Left cardiac atrium (tissue), 4 donors: Measurements from ENCODE around the gene LRP1. TPM values are rescaled to one million over a fixed set of nuclear protein-coding genes. Genes with fewer than 3 reads are reported as not detected.

ENCODE experiments used
- ATAC-seq, 2 donors: fragments of 200-7000 bp; cut with Tn5 transposase; one replicate each; pipeline ENCODE4 v1.9.1; 2020; ENCODE audit warnings: mild to moderate bottlenecking in 2 of 2, moderate library complexity in 2 of 2
- DNase-seq: peaks from one replicate; pipeline ENCODE4 v3.0.0-alpha.2; 2020
- intact Hi-C, 2 donors: fragments of 100-400 bp; cut with DNase I; formaldehyde crosslinking; loops; one replicate each; pipeline versions ENCODE4 v1.14.1 to v1.15.1; 2022 to 2023
- total RNA-seq, 2 donors: library from RNA; stranded (reverse); fragmentation: NEBNext Ultra II Directional; extraction: Animal tissue kit (Norgen Biotek cat#: 25700); gene quantifications; one replicate each; pipeline ENCODE4 v1.2.1, GENCODE V29; 2021
- donor health status: DM: no; HTN: yes; CAD: no.
- donor health status: DM: no; HTN: yes; CAD: no; lungs with severe emphysema.
- donor health status: DM: yes; HTN: yes; CAD: no.
- donor health status: Dilated cardiomyopathy.

LRP1 gene
- total RNA-seq, 2 donors from 2014 or later, result 188 to 222 TPM

DNA sequence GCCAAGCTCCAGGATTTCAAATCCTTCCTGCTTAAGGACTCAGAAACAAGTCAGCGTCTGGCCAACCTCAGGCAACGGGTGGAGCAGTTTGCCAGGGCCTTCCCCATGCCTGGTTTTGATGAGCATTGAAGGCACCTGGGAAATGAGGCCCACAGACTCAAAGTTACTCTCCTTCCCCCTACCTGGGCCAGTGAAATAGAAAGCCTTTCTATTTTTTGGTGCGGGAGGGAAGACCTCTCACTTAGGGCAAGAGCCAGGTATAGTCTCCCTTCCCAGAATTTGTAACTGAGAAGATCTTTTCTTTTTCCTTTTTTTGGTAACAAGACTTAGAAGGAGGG, 105.9 kb downstream of the LRP1 start:
- intact Hi-C loops, result no loop called here
- ATAC-seq, result no peak
- no peak for DNase-seq

DNA sequence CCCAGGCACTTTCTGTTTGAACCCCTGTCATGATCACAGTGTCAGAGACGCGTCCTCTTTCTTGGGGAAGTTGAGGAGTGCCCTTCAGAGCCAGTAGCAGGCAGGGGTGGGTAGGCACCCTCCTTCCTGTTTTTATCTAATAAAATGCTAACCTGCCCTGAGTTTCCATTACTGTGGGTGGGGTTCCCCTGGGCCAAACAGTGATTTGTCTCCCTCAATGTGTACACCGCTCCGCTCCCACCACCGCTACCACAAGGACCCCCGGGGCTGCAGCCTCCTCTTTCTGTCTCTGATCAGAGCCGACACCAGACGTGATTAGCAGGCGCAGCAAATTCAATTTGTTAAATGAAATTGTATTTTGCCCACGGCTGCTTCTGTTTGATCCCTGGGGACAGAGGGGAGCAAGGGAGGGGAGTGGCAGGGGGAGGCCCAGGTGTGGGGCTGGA, 106.3 kb downstream of the LRP1 start:
- ATAC-seq (no peak), DNase-seq (no peak)
- intact Hi-C loops, result no loop called here

DNA sequence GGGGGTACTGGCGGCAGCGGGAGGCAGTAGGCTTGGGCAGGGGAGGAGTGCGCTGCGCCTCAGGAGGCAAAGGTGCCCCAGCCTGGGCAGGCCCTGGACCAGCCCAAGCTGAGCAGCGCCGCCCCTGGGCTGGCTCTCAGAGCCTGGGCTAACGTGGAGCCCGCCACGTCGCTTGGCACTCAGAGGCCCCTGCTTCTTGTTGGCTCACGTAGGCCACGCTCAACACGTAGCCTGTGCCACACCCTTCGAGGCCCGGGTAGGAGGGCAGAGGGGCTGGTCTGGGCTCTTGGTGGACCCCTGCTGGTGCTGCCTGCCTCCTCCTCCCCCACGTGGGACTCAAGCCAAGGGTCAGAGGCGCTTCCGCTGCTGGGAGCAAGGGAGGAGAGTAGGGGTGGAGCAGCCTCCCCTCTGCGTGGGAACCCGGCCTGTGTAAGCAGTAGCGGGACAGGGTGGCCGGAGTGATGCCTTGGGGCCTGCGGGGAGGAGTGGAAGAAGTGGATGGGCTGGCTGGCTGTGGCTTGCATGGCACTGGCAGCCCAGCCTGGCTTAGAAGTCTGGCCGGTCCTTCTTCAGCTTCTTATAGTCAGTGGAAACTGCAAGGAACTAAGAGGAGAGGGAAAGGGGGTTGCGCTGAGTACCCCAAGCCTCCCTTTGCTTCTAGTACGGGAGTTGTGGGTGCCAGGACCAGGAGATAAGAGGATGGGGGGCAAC, 106.9 kb downstream of the LRP1 start:
- intact Hi-C loops, result no loop called here
- peak; percentile 85 for DNase-seq
- ATAC-seq, result peak; percentile 14 to 29

DNA sequence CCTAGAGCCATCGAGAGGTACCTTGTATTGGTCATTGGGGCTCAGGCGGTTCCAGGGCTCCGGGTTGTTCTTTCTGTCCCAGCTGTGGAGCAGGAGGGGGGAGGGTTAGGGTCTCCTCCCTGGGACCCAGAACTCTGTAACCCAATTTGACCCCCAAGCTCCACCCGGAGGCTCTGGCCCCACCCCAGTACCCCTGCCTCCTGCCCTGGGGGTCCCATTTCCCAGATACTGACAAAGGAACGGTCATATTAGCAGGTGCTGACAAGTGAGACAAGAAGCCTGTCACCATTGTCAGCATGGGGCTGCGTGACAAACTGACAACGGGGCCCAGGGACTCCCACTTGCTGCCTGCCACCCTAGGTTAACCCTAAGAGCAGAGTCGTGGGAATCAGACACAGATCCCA, 107.4 kb downstream of the LRP1 start:
- intact Hi-C loops, result no loop called here

DNA sequence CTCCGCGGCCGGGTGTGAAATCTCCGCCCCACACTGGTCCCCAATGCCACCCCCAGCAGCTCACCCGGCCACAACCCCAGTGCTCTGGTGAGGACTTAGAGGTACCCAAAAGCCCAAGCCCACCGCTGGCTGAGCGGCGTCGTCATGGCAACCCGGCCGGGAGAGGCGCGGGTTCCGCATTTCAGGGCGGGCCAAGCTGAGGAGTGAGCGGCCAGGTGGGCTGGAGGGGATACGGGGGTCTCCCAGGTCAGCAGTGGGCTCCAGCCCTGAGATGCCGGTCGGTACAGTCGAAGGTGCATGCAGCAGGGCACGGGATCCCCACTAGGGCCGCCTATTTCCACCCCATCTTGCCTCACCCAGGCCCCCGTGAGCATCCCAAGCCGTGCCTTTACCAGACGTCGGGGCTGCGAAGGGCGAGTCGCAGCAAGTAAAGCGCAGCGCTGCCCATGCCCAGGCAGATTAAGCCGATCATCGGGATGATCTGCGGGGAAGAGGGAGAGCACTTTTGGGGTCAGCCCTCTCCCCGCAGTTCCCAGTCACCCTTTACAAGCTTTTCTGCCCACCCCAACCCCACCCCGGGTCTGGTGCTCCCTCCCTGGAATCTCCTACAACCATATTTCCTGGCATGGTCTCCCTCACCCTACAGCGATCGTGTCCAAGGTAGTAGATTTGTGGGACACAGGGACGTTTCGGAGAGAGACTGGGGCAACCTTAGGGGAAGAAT, 108.1 kb downstream of the LRP1 start:
- no peak for ATAC-seq
- intact Hi-C loops, result no loop called here
- no peak for DNase-seq

More for the DNA sequence above, 107.4 kb downstream of the LRP1 start:
- no peak for ATAC-seq
- no peak for DNase-seq

DNA sequence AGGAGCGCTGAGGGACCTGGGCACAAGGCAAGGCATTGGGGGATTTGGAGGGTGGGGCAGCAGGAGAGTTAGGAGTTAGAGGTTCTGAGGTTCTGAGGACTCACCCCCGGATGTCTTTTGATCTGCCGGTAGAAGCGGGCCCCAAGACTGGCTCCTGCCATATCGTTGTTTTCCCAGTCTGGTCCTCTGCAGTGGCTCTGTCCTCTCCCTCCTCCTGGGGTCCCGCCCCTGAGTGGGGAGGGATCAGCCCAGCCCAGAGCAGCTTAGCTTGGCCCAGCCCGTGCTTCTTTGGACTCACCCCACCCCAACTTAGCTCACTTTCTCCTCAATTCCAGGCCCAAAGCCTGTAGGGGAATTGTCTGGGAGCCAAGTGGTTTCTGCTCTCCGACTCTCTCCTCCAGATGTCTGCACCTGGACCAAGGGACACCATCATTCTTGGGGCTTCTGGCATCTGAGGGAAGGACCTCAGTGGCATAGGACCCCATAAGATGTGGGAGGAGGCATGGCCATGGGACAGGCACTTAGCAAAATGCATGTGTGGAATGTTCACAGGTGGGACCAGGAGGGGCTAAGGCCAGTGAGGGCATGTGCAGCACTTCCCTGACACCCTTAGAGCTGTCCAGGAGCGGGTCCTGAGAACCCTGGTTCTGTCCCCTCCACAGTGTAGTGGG, 108.8 kb downstream of the LRP1 start:
- DNase-seq (no peak), ATAC-seq (peak in 1 of 2 donors; percentile 26)
- intact Hi-C loops, result no loop called here

DNA sequence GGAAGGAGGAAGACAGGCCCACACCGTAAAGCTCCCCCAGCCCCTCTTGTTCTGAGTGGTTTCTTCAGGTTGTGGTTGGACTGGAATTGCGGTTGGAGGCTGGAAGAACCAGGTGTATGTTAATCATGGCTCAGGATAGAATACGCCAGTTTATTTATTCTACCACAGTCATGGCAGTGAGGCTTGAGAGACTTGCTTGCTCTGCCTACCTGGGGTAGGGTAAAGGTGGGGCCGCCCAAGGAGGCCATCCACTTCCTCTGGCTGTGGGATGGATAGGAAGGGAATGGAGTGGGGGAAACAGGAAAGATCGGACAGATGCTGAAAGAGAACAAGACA, 109.3 kb downstream of the LRP1 start:
- ATAC-seq (no peak), DNase-seq (no peak)
- intact Hi-C loops, result no loop called here

DNA sequence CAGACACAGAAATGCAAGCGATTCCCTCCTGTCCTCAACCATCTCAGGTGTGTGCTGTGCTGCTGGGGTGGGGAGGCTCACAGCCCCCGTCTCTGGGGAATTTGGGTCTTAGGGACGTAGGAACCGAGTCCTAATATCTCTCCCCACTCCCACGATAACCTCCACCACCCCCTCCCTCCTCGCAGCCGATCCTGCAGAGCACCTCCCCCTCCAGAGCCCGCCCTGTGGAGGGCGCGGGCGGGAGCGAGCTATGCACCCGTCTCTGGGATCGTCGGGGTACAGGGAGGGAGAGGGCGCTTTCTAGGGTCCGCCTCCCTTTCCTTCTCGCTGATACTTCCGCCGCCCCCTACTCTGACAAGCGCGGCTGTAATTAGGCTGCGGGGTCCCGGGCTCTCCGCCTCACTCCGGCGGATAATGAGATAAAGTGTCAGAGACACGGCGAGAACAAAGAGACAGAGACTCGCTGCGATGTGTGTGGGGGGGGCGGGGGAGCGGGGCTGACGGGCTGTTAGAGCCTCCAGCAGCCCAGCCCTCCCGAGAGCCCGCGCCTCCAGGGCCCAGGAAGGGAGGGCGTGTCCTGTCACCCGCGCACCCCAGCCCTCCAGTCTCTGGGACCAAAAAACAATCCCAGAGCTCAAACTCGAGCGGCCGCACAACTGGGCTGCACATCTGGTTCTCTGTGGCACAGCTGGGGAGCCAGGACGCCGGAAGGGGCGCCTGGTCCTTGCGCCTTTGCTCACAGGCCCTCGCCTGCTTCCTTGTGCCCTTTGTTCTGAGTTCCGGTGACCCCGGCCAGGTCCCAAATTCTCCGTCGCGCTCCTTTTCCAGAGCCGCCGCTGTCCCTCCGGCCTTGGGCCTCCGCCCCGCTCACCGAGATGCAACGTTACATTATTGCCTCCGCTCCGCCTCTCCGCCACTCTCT, 109.9 kb downstream of the LRP1 start:
- intact Hi-C loops, result no loop called here
- ATAC-seq, result peak; percentile 0 to 4

DNA sequence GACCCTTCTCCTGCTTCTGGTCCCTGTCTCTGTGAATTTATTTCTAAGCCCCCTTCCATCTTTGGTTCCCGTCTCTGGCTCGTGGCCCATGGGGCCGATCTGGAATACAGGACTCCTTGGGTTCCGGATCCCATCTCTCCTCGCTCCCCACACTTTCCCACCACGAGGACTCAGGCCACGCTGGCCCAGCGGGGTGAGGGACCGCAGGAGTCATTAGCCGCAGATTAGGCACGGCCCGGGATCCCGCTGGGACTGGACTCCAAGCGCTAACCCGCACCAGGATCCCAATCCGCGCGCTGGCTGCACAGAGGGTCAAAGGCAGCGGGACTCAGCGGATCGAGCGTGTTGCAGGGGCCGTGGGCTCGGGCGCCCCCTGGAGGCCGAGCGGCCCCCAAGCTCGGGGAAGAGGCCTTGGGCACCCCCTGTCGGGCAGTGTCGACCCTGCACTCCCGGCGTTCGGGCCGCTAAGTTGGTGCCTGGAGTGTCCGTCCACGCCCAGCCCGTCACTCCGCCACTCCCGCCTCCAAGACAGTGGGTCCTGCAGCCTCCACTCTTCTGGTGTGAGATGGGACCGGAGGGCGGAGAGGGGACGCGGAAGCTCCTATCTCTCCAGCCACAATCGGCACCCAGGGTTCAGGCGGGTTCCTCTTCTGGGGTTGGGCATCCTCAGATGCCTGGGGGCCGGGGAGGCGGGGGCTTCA, 110.7 kb downstream of the LRP1 start:
- intact Hi-C loops, result loop anchor here in 1 of 2 donors (1.0 kb wide), 1 partner anchor 25 kb away; no protein-coding TSS in a partner anchor
- ATAC-seq, result peak; percentile 63 to 76
- peak; percentile 88 for DNase-seq

More for the DNA sequence above, 109.9 kb downstream of the LRP1 start:
- no peak for DNase-seq

DNA sequence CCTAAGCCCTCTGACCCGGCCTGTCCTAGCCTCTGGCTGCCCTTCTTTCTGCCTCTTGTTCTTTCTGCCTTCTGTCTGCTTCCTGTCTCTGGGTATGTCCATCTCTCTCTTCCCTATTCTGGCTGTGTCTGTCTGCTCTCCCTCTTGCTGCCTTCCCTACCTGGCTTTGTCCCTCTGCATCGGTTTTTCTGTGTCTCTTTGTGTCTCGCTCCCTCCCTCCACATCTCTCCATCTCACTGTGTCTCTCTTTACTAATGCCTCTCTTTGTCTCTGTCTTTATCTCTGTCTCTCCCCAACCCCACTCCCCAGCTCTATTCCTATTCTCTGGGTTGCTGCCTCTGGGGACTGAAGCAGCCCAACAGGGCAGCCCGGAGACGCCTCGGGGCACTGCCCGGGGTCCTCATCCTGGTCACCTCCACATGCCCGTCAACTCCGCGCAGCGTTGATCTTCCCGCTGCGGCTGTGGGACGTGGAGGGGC, 111.3 kb downstream of the LRP1 start:
- no peak for ATAC-seq
- intact Hi-C loops, result loop anchor here in 1 of 2 donors (1.0 kb wide), 1 partner anchor 25 kb away; no protein-coding TSS in a partner anchor

DNA sequence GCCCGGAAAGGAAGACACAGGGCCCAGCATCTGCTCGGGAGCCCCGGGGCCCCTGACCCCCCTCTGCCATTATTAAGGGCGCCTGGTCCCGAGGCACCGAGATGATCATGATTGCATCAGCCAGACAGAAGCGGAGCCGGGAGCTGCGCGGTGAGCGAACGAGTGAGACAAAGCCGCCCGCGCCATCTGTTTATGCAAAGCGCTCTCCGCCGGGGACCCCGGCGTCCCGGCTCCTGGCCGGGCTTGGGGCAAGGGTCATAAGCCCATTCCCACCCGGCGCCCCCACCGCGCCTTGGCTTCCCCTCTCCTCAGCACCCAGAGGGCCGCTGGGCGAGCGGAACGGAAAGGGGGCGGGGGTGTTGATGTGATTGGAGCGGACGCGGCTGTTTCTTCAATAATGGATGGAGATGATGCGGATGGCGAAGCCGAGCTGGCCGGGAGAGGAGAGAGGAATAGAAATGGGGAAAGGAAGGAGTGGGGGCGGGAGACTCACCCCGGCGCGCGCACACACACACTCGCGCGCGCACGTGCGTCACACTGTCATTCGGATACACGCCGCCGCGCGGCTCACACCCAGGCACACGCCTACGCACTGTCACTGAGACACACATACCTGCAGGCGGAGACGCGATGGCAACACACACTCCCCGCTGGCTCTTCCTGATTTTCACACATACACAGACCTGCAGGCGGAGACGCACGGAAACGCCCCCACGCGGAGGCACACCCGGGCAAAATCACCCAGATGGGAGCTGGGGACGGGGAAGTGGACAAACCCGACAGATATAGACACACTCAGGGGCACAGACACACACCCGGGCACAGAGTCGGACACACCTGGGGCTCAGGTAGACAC, 112.0 kb downstream of the LRP1 start:
- ATAC-seq (peak; percentile 0 to 2), DNase-seq (peak; percentile 63)
- intact Hi-C loops, result no loop called here

More for the DNA sequence above, 111.3 kb downstream of the LRP1 start:
- DNase-seq, result no peak

DNA sequence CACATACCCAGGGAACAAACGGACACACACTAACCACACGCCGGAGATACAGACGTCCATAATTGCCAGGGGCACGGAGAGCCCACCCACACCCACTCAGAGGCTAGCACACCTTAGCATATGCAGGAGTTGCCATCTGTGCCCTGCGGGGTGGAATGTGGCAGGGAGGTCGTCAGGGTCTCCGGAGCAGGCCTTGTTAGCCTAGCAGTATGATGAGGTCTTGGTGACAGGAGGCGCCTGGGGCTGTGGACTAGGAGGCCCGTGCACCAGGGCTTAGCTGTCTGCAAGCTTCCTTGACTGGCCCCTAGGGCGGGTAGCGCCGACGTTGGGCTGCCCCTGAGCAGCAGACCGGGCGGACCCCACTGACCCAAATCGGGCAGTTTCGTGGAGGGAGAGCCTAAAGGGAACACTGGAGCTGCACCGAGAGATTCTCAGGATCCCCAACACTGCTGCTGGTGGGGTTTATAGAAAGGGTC, 112.7 kb downstream of the LRP1 start:
- no peak for DNase-seq
- intact Hi-C loops, result no loop called here

DNA sequence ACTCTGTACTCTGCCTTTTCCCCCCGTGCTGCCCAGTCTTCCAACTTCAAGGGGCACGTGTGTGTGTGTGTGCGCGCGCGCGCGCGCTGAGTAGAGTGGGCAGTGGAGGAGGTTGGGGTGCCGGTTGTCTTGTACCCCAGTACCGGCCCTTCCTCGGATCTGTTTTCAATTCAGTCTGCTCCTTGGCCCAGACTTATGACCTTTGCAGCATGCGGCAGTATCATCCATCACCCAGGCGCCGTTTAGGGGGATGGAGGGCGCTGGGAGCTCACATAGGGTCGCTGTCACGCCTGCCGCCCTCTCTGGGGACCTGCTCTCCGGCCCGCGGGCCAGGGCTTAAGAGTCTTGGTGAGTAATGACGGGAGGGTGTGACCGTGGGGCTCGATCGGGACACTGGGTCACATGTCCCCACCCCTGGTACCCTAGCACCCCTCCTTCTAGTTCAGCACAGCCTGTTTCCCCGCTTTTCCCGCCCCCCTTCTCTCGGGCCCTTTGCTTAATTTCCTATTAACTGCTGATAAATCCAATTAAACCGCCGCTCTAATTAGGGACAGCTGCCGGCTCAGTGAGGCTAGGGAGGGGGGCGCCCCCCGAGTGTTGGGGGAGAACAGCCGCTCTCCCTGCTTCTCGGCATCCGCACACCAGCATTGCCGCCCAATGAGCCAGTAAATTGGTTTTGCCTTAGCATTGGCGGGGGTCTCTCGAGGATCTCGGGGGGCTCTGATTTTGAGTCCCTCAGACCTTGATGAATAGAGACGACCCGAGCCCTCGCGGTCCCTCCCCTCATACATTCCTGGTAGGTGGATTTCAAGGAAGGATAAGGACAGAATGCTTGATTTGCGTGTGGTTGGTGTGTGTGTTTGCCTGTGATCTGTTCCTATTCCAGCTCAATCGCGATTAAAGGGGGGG, 113.4 kb downstream of the LRP1 start:
- no peak for DNase-seq
- no peak for ATAC-seq
- intact Hi-C loops, result no loop called here

More for the DNA sequence above, 112.7 kb downstream of the LRP1 start:
- ATAC-seq, result no peak

DNA sequence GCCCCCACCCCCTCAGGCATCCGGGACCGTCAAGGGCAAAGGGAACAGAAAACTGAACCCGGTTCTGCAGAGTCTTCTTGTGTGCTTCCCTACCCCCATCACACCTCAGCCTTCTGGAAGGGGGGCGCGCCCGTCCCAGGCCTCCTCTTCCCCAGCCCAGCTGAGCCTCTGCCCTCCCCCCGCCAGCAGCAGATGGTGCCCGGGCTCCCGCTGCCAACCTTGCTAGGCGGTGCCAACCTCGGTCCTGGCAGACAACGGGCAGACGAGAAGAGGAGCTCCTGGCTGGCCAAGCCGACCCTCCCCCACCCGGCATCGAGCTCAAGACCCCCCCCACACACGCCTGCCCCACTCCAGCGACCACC, 114.0 kb downstream of the LRP1 start:
- DNase-seq, result peak; percentile 38
- intact Hi-C loops, result no loop called here
- ATAC-seq, result peak in 1 of 2 donors; percentile 1

DNA sequence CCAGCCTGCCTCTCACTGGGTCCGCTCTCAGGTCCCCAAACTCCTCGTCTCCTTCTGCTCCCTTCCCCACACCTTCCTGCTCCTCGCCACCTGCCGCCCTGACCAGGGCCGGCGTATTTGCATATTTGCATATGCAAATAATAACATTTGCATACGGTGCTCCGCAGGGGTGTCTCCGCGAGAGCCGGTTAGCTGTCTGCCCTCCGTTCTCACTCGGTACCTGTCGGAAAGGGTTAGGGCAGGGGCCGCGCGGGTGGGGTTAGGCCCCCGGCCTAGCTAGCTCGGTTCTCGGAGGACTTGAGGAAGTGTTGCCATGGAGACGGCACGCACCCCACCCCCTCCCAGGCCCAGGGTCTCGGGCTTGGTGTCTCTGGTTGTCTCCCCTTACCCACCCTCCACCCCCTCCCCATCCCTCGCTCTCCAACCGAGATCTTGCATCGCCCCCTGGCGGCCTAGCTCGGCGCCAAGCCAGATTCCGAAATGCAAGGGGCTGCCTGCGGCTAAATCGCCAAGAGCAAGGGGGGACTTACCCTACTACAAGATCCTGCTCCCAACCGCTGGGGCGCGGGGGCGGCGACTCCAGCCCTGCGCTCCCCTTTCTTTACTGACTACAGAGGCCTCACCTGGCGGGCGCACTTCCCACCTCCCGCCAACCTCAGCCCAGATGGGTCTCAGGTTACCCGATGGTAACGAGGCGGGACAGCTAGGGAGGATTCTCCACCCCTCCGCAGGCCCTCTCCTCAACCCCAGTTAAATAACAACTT, 114.6 kb downstream of the LRP1 start:
- ATAC-seq, result peak in 1 of 2 donors; percentile 6
- intact Hi-C loops, result loop anchor here in 1 of 2 donors (1.0 kb wide), 1 partner anchor 30 kb away; no protein-coding TSS in a partner anchor
- peak; percentile 62 for DNase-seq
